A549 treated with DMSO at 1 μM for 4 hours (cell line): Measurements from ENCODE around the gene TECRL. TPM values are rescaled to one million over a fixed set of nuclear protein-coding genes. Genes with fewer than 3 reads are reported as not detected.

Experiments
- total RNA-seq: library from RNA; stranded (reverse); fragments of 200-300 nt; extraction: Qiagen RNA extraction; gene quantifications from 5 replicates; pipeline ENCODE4 v1.2.3, GENCODE V29; 2022; ENCODE audit warnings: low read depth

Gene TECRL, protein sequence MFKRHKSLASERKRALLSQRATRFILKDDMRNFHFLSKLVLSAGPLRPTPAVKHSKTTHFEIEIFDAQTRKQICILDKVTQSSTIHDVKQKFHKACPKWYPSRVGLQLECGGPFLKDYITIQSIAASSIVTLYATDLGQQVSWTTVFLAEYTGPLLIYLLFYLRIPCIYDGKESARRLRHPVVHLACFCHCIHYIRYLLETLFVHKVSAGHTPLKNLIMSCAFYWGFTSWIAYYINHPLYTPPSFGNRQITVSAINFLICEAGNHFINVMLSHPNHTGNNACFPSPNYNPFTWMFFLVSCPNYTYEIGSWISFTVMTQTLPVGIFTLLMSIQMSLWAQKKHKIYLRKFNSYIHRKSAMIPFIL
- total RNA-seq, result not detected in 5 replicates

DNA sequence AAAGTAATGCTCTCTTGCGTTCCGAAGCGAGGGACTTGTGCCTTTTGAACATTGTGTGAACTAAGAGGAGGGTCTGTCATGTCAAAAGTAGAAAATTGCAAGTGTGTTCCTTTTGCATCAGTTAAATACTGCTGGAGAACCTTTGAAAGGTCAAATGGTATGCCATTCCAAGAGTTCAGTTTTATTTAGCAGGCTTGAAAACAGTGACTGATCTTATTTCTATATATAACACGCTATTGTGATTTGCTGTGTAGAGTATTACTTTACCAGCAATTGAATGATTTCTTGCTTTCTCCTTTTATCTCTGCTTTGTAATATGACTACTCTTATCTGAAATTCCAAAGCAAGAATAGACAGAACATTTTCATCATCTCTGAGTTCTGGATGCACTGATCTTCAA lies at the start of gene TECRL:
Gene TECRL (minus strand): TSS at position 151 of the 400 bp plus-strand sequence. CDS start 99 bp downstream, at position 52.

